GM21576 (cell line): ENCODE results near the gene SLC44A1.

Experiments
- ATAC-seq: cut with Tn5 transposase; IDR thresholded peaks from one replicate; pipeline ENCODE4 v1.9.1; 2021; ENCODE audit warnings: mild to moderate bottlenecking, moderate library complexity; ENCODE audit not compliant: unreplicated experiment

Gene SLC44A1

GRCh38 chr9:105244003-105244733 lies at the start of gene SLC44A1:
TSS of gene SLC44A1 (plus strand) at chr9:105244651. CDS start at chr9:105244869, 218 bp downstream.
- ATAC-seq: peak; percentile 74

GRCh38 chr9:105195259-105195658 lies 49.2 kb upstream of the SLC44A1 start:
- ATAC-seq: no peak

GRCh38 chr9:105198023-105198422 lies 46.4 kb upstream of the SLC44A1 start:
- ATAC-seq: no peak

GRCh38 chr9:105198865-105199264 lies 45.6 kb upstream of the SLC44A1 start:
- no peak for ATAC-seq

- ATAC-seq: no peak
These were observed 40.0 kb upstream of the SLC44A1 start for GRCh38 chr9:105204416-105204815.

- ATAC-seq: no peak
These were observed 38.5 kb upstream of the SLC44A1 start for GRCh38 chr9:105205787-105206495.

- ATAC-seq: no peak
These were observed 38.0 kb upstream of the SLC44A1 start for GRCh38 chr9:105206496-105206820.

- no peak for ATAC-seq
These were observed 37.4 kb upstream of the SLC44A1 start for GRCh38 chr9:105206821-105207699.

- no peak for ATAC-seq
These were observed 27.8 kb upstream of the SLC44A1 start for GRCh38 chr9:105216440-105217178.

GRCh38 chr9:105218673-105219072 lies 25.8 kb upstream of the SLC44A1 start:
- no peak for ATAC-seq

GRCh38 chr9:105219291-105219805 lies 25.1 kb upstream of the SLC44A1 start:
- no peak for ATAC-seq

- no peak for ATAC-seq
These were observed 24.0 kb upstream of the SLC44A1 start for GRCh38 chr9:105220451-105220850.

- ATAC-seq: no peak
These were observed 20.8 kb upstream of the SLC44A1 start for GRCh38 chr9:105223544-105224140.

- ATAC-seq: no peak
These were observed 18.4 kb upstream of the SLC44A1 start for GRCh38 chr9:105226055-105226454.

- no peak for ATAC-seq
These were observed 12.2 kb upstream of the SLC44A1 start for GRCh38 chr9:105232207-105232606.

GRCh38 chr9:105233873-105234272 lies 10.6 kb upstream of the SLC44A1 start:
- no peak for ATAC-seq

GRCh38 chr9:105236261-105236660 lies 8.2 kb upstream of the SLC44A1 start:
- no peak for ATAC-seq

GRCh38 chr9:105237246-105237645 lies 7.2 kb upstream of the SLC44A1 start:
- ATAC-seq: no peak

GRCh38 chr9:105238302-105238701 lies 6.1 kb upstream of the SLC44A1 start:
- ATAC-seq: no peak

- ATAC-seq: no peak
These were observed 3.0 kb upstream of the SLC44A1 start for GRCh38 chr9:105241356-105242043.
